Measurements from ENCODE around the gene MACF1.

GRCh38 chr1:39288735-39289465 is 84.4 kb downstream of the MACF1 start:
- TF ChIP-seq POLR2AphosphoS5 (IDR thresholded peaks at IDR 0.05), result no peak
- no peak for TF ChIP-seq CTCF (IDR thresholded peaks at IDR 0.05 in 8 of 11, conservative IDR thresholded peaks at IDR 0.05 in 3 of 11)
- no peak for TF ChIP-seq POLR2A (IDR thresholded peaks at IDR 0.05)

Measured in spleen (tissue), 7 donors.